NCI-H2029 (cell line): ENCODE results near the gene CTIF.

ENCODE experiments used
- DNase-seq: peaks from one replicate; lab custom pipeline; 2025; lab: John Stamatoyannopoulos, UW

Gene CTIF

GRCh38 chr18:48819781-48820482 lies 281.1 kb downstream of the CTIF start:
- DNase-seq: no peak

- no peak for DNase-seq
These were observed 281.8 kb downstream of the CTIF start for GRCh38 chr18:48820483-48821250.

DNA sequence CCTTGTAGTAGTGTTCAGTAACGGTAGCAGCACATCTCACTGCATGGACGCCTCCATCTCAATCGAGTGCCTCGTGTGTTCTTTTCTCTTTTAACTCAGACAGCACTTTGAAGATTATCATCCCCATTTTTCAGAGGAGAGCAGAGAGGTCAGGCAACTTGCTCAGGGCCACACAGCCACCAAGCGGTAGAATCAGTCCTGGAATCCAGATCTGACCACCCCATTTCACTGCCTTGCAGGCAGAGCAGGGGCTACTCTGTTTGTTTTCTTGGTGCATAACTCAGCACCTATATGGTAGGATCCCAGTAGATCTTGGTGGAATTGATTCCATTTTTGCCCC lies 282.4 kb downstream of the CTIF start:
- DNase-seq: no peak

- DNase-seq: no peak
These were observed 283.0 kb downstream of the CTIF start for GRCh38 chr18:48821845-48822244.

DNA sequence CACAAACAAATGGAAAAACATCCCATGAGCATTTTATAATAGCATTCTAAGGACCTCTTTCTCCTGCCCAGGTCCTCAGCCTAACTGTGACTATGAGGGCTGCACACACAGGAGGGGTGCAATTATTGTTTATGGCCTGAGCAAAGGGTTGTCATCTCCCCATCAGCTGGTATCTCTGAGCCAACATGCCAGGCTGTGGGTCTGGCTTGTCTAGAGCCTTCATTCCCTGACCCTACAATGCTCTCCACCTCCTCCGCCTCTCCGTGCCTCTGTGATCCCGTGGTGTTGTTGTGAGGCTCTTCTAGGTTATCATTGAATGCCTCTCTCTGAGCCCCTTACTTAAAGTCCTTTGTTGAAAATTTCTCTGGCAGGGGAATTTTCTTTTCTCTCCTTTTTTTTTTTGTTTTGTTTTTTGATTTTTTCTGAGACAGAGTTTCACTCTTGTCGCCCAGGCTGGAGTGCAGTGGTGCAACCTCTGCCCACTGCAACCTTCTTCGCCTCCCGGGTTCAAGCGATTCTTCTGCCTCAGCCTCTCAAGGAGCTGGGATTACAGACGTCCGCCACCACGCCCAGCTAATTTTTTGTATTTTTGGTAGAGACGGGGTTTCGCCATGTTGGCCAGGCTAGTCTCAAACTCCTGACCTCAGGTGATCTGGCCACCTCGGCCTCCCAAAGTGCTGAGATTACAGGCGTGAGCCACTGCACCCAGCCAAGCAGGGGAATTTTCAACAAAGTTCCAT lies 285.6 kb downstream of the CTIF start:
- no peak for DNase-seq

GRCh38 chr18:48825101-48825745 lies 286.4 kb downstream of the CTIF start:
- no peak for DNase-seq

GRCh38 chr18:48826271-48826670 lies 287.4 kb downstream of the CTIF start:
- DNase-seq: no peak

- no peak for DNase-seq
These were observed 288.0 kb downstream of the CTIF start for GRCh38 chr18:48826806-48827205.

GRCh38 chr18:48827291-48828193 lies 288.7 kb downstream of the CTIF start:
- DNase-seq: peak; percentile 61

- no peak for DNase-seq
These were observed 289.3 kb downstream of the CTIF start for GRCh38 chr18:48828194-48828545.

DNA sequence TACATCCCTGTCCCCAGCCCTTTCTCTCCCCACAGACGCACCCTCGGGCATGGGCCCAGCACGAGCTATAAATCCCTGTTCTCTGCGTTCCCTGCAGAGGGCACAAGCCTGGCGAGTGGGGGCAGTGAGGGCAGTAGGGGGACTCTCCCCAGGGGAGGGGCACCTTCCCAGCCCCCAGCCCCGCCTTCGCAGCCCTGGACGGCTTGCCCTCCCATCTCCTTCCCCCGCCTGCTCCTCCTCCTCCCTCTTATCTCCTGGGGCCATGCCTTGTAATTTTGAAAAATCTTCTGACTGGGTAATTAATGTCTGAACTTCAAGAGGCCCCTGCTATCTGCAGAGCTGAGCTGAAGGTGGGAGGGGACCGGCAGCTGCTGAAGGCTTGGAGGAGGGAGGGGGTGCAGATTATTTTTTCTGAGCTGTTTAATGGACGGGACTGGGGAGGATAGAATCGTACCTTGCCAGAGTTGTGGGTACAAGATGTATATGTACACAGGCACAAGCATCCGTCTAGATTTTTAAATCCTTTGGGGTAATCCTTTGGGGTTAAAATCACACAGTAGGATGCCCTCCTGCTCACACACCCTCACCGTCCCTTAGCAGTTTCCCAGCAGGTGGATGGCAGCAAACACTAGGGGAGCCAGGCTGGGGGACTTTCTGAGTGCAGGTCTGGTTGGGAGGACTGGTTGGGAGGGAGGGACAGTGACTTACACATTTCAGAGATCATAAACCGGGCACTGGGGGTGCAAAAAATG lies 290.0 kb downstream of the CTIF start:
- no peak for DNase-seq

DNA sequence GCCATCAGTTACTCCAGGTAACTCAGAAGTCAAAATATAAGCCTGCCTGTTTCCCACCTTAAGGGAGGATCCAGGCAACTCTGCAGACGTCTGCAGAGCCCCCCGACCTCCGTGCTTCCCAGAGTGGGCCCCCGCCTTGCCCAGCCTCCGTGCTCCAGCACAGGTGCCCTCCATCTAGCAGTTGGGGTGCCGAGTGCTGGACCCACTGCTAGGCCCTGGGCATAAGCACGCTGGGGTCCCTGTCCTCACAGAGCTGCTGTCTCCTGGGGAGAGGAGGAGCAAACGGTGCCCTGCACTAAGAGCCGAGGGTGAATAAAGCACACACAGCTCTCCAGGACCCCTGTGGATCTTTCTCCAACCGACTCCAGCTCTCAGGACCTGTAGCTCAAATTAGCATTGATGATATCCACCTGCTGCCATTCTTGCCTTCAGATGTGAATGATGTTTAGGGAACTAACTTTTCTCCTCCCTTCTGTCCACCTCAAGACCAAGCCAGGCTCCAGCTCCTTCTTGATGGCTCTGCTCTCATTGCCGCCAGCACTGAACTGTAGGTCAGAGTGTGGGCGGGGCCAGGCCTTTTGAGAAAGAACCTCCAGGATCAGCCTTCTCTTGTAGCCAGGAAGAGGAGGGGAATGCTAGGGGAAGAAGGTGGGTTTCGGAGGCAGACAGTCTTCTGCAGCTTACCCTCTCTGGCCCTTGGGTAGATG lies 290.8 kb downstream of the CTIF start:
- DNase-seq: no peak

GRCh38 chr18:48831113-48831759 lies 292.4 kb downstream of the CTIF start:
- no peak for DNase-seq

GRCh38 chr18:48831802-48832201 lies 293.0 kb downstream of the CTIF start:
- DNase-seq: no peak

DNA sequence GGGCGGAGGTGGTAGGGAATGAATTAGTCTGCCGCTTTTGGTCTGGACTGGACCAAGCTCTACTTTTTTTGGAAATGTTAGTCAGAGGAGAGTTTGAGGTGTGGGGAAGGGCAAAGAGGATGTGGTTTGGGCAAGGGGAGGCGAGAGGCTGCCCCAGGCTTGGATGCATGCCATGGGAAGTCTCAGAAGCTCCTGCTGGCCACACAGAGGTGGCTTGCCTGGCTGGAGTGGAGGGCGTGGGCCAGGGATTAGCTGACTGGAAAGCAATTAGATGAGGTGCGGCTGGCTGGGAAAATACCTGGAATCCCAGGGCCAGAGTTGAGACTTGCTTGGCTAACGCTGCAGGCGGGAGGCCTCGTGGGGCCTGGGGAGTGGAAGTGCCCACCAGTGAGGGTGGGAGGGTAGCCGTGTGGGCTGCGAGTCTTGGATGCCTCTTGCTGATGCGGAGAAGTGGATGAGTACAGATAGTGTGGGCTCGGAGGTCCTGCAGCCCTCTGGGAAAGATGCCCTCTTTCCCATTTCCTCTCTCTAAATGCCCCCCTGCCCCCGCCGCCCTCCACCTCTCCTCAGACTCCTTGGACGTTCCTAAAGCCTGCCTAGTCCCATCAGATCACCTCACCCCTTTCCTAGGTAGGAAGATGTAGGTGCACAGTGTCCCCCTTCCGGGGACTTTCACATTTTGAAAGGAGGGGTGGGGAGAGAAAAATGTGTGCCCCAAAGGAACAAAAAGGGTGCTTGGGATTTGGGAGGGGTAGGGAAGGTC lies 294.3 kb downstream of the CTIF start:
- DNase-seq: peak; percentile 38

DNA sequence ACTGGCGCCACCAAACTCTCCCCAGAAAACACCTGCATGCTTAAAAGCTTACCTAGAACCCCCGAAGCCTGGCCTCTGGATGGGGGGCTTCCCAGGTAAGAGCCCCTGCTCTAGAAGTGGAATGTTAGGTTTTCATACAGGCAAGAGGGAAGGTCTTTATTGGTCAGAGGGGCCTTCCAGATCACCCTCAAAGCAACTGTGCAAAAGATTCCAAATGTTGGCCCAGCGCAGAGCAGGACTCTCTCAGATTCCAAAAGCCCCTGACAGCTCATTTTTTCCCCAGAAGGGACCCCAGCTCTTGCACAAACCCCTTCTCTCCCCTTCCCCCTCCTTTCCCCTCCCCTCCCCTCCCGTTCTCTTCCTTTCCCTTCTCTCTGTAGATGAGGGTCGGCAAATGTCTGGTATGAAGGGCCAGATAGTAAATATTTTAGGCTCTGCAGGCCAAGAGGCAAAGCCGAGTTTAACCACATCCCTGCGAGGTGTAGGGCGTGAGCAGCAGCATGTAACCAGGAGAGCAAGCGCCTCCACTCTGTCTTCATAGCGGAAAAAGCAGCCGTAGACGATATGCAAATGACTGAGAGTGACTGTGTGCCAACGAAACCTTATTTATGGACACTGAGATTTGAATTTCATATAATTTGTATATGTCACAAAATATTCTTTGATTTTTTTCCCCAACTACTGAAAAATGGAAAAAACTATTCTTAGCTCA lies 295.0 kb downstream of the CTIF start:
- DNase-seq: no peak

- no peak for DNase-seq
These were observed 295.7 kb downstream of the CTIF start for GRCh38 chr18:48834413-48835031.

GRCh38 chr18:48835119-48835518 lies 296.3 kb downstream of the CTIF start:
- no peak for DNase-seq
